Neural progenitor cell (in vitro differentiated cells): ENCODE results near the gene TWSG1.
"Not testable (repeated sequence)": the region's sequence is repeated elsewhere in the genome, so short reads cannot be mapped to it uniquely, and the experiment has no call there.

Experiments used
- EZH2 ChIP-seq: fragments of 200-600 bp; sonication (generic); IDR thresholded peaks from 2 replicates; pipeline ENCODE4 v1.6.1; 2017; ENCODE audit warnings: antibody characterized with exemption, mild to moderate bottlenecking, moderate library complexity
- EZH2phosphoT487 ChIP-seq: fragments of 200-600 bp; sonication (generic); IDR thresholded peaks from 2 replicates; pipeline ENCODE4 v1.6.1; 2017; ENCODE audit warnings: antibody characterized with exemption
- TF ChIP-seq, protein P1 (sequence below): fragments of 200-600 bp; sonication (generic); IDR thresholded peaks from 2 replicates; pipeline ENCODE4 v1.5.1; 2017; ENCODE audit warnings: antibody characterized with exemption, mild to moderate bottlenecking

DNA sequence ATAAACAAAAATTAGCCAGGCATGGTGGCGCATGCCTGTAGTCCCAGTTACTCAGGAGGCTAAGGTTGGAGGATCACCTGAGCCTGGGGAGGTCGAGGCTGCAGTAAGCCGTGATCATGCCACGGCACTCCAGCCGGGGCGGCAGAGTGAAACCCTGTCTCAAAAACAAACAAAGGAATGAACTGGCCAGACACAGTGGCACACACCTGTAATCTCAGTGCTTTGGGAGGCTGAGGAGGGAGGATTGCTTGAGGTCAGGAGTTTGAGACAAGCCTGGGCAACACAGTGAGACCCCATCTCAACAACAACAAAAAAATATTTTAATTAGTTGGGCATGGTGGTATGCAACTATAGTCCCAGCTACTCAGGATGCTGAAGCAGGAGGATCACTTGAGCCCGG is 116.3 kb downstream of the TWSG1 start:
- not testable (repeated sequence) for TF ChIP-seq EZH2, EZH2phosphoT487
- TF ChIP-seq, protein P1, sequence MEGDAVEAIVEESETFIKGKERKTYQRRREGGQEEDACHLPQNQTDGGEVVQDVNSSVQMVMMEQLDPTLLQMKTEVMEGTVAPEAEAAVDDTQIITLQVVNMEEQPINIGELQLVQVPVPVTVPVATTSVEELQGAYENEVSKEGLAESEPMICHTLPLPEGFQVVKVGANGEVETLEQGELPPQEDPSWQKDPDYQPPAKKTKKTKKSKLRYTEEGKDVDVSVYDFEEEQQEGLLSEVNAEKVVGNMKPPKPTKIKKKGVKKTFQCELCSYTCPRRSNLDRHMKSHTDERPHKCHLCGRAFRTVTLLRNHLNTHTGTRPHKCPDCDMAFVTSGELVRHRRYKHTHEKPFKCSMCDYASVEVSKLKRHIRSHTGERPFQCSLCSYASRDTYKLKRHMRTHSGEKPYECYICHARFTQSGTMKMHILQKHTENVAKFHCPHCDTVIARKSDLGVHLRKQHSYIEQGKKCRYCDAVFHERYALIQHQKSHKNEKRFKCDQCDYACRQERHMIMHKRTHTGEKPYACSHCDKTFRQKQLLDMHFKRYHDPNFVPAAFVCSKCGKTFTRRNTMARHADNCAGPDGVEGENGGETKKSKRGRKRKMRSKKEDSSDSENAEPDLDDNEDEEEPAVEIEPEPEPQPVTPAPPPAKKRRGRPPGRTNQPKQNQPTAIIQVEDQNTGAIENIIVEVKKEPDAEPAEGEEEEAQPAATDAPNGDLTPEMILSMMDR = not testable (repeated sequence)
